GM19238 (cell line): Measurements from ENCODE around the gene PKN3.
"Not testable (repeated sequence)": the region's sequence is repeated elsewhere in the genome, so short reads cannot be mapped to it uniquely, and the experiment has no call there.

Experiments
- DNase-seq: peaks from one replicate; pipeline ENCODE4 v3.0.0; 2011; ENCODE audit warnings: low spot score; ENCODE audit not compliant: insufficient read length

PKN3 gene

DNA sequence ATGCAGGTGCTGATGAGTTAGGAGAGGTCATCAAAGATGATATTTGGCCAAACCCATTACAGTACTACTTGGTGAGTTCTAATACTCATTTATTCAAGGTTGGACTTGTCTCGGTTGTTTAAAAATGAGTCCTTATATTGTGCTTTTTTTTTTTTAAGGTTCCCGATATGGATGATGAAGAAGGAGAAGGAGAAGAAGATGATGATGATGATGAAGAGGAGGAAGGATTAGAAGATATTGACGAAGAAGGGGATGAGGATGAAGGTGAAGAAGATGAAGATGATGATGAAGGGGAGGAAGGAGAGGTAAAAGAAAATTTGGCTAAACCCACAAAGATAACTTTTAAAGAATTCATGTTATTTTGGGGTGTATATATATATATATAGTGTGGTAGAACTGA is 8.6 kb upstream of the PKN3 start:
- DNase-seq = not testable (repeated sequence)

DNA sequence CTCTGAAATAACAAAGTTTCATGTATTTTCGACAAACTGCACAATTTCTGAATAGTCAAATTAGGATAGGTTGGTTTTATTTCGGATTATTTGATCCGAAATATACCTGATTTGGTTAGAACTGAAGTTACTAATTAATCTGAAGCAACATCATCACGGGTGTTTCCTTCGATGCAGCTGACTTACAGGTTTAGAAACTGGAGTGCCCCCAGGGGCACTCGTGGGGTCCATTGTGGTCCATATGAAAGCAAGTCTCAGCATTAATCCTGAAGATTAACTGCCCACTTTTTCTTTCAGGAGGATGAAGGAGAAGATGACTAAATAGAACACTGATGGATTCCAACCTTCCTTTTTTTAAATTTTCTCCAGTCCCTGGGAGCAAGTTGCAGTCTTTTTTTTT is 8.0 kb upstream of the PKN3 start:
- DNase-seq = no peak

DNA sequence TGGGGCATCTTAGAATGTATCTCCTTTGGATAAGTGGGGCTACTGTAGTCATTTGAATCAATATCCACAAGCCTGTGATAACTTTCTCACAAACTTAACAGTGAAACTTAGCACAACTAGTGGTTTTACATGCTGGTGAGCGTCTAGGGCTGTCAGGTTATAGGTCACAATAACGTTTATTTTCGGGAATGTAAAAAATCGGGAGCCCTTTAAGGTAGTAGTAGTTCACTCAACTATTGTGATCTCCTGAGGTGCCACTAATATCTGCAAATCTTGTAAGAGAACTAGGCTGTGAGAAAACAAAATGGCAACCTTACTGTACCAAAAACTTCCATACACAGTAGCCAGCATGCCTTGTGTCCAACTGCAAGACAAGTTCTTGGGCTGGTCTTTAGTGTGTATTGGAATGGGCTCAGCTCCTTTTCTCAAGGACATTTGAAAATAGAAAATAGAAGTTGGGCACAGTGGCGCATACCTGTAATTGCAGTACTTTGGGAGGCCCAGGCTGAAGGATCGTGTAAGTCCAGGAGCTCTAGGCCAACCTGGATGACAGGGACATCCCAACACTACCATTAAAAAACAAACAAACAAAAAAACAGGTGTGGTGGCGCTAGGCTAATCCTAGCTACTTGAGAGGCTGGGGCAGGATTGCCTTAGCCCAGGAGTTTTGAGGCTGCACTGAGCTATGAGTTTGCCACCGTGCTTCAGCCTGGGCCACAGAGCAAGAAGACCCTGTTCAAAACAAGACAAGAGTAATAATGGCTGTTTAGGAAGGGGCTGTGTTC is 5.2 kb upstream of the PKN3 start:
- no peak for DNase-seq

DNA sequence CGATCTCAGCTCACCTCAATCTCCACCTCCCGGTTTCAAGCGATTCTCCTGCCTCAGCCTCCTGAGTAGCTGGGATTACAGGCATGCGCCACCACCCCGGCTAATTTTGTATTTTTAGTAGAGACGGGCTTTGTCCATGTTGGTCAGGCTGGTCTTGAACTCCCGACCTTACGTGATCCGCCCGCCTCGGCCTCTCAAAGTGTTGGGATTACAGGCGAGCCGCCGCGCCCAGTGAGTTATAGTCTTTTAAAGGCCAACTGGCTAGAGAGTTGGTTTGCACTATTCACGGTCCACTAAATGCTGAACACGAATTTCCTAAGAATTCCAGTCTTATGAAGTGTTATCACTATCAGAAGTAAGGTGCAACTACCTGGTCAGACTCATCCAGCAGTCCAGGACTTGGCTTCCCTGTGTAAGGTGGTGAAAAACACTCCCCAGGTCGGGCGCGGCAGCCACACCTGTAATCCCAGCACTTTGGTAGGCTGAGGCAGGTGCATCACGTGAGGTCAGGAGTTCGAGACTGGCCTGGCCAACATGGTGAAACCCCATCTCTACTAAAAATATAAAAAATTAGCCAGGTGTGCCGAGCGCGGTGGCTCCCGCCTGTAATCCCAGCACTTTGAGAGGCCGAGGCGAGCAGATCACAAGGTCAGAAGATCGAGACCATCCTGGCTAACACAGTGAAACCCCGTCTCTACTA is 3.1 kb upstream of the PKN3 start:
- not testable (repeated sequence) for DNase-seq

DNA sequence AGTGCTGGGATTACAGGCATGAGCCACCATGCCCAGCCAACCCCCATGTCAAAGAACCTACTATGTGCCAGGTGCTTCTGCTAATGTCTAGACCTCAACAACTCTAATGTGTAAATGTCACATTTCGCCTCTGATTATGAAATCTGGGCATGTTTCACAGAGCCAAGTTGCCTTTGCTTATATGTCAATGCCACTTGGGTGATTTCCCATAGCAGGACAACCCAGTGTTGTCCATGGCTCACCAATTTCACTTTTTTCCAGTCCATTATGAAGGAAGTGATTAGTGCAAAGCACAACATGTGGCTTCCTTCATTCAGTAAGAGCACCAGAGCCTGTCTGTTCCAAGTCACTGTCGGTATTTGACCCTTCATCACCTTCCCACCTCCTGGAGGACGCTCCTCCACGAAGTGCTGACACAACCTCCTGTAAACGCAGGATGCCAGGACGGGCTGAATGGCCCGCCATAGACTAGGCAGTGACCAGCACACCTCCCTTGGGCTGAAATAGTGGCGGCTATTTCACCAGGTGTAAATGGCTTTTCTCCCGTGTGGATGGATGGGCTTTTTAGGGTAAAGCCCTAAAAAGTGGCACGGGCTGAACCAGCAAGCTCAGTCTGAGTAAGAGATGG is 962 bp upstream of the PKN3 start:
- no peak for DNase-seq

DNA sequence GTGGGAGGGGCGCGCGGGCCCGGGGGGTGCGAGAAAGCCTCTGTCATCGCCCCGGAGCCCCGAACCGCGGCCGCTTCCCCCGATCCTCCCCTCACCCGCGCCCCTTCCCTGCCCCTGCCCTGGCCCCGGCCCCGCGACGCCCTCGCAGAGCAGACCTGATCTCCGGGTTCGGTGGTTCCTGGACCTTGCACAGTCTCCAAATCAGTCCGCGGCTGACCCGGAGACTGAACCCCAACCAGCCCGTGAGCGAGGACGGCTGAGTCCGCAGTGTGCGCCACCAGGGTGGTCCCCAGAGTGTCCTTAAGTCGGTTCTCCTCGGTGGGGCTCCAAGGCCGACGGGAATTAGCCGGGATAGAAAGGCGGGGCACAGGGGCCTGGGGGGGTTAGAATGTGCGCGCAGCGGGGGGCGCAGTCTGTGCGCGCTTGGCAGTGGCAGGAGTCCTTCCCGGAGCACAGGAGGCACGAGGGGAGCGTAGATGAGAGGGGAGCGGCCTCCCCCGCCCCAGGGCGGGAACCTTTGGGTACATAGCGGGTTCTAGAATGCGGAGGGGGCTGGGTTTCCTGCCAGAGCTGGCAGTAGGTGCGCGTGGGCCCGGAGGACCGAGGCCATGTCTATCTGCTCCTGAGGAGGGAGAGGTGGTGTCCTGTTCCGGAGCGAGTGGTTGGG is 779 bp downstream of the PKN3 start:
- no peak for DNase-seq

DNA sequence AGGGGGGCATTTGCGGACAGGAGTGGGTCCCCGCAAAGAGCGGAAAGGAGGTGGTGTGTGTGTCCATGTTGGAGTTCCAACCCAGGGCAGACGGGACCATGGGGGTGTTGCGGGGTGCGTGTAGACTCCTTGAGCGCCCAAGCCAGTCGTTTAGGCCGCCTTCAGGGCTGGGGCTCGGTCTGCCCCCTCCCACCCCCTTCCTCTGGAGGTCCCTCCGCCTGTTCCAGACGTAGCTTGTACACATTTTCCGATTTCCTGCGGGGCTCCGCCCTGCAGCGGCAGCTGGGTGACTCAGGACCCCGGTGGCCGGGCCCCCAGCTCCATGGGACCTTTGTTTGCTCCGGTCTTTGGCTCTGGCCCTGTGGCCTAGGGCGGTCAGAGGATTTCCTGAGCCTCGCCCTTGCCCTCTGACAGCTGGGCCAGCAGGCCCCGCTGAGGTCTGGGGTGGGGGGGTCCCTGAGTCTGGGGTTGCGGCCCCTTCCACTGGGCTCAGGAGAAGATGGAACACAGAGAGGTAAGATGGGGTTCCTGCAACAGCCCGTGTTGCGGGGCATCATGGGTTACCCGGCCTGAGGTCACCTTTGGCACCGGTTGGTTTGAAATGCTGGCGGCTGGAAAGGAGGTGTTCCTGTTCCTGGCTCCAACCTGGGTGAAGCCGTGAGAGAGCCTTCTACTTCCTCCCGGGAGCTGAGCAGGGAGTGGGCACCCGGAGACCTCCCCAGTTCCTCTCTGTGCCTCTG is 1.5 kb downstream of the PKN3 start:
- no peak for DNase-seq

DNA sequence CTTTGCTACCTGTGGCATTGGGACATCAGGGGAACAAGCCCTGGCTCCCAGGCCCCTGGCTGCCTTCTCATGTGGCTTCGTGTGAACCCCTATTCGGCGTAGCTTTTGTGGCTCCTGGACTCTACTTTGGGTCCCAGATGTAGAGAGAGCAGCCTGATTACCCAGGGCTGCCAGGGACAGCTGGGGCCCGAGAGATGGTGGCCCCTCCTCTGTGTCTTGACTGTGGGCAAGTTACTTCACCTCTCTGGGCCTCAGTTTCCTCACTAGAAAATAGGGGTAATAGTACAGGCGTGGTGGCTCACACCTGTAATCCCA is 2.0 kb downstream of the PKN3 start:
- no peak for DNase-seq

DNA sequence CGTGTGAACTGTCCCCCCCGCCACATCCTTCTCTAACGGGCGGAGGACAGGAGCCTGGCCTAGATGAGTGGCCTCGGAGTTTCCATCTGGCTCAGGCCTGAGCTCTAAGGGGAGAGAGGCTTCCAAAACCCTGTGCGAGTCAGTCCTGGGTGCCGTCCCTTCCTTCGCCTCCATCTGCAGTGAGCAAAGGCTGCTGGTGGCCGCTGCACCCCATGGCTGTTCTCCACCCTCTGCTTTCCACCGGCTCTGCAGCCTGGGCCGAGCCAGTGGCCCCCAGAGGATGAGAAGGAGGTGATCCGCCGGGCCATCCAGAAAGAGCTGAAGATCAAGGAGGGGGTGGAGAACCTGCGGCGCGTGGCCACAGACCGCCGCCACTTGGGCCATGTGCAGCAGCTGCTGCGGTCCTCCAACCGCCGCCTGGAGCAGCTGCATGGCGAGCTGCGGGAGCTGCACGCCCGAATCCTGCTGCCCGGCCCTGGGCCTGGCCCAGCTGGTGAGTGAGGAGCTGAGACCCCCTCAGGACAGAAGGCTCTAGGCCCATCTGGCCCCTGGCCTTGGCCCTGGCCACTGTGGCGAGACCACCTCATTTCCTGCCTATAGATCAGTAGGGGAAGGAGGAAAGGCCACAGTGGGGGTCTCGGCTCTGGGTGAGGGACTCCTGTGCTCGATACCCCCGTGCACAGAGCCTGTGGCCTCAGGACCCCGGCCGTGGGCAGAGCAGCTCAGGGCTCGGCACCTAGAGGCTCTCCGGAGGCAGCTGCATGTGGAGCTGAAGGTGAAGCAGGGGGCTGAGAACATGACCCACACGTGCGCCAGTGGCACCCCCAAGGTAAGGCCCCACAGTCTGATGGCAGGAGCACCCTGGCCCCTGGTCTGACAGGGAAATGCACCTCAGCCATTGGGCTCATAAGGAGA is 3.0 kb downstream of the PKN3 start:
- no peak for DNase-seq

DNA sequence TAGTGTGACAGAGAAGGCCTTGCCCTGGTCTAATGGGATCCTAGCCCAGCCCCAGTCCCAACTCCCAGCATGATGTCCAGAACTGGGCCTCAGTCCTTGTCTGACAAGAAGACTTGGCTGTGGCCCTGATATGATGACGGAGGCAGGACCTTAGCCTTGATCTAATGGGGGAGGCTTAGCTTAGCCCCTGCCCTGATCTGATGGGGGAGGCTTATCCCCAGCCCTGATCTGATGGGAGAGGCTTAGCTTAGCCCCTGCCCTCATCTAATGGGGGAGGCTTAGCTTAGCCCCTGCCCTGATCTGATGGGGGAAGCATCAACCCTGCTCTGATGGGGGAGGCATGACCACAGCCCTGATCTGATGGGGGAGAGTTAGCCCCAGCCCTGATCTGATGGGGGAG is 3.7 kb downstream of the PKN3 start:
- no peak for DNase-seq

DNA sequence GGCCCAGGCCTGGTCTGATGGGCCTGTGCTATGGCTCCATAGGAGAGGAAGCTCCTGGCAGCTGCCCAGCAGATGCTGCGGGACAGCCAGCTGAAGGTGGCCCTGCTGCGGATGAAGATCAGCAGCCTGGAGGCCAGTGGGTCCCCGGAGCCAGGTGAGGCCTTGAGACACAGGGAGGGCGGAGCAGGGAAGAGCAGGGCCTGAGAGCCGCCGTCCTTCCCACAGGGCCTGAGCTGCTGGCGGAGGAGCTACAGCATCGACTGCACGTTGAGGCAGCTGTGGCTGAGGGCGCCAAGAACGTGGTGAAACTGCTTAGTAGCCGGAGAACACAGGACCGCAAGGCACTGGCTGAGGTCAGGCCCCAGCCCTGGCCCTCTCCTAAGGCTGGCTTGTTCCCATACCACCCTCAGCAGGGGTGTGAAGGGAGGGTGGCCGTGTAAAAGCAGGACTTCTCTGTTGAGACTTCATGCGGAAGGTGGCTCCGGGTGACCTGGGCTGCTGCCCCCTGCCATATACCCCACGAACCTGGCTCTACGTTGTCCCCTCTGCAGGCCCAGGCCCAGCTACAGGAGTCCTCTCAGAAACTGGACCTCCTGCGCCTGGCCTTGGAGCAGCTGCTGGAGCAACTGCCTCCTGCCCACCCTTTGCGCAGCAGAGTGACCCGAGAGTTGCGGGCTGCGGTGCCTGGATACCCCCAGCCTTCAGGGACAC is 4.5 kb downstream of the PKN3 start:
- DNase-seq = no peak

DNA sequence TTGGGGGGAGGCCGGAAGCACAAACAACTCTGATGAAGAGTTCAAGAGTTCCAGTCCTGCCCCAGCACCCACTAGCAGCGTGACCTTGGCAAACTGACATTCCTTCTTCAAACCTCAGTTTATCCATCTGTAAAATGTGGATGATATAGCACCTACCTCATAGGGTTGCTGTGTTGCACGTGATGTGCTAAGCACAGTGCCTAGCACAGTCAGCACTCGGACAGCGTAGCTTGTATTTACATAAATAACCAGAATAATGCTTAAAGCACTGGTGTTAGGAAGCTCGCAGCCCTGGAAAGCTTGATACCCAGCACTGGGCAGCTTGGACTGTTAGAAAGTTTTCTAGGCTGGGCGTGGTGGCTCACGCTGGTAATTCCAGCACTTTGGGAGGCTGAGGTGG is 5.1 kb downstream of the PKN3 start:
- DNase-seq = no peak

DNA sequence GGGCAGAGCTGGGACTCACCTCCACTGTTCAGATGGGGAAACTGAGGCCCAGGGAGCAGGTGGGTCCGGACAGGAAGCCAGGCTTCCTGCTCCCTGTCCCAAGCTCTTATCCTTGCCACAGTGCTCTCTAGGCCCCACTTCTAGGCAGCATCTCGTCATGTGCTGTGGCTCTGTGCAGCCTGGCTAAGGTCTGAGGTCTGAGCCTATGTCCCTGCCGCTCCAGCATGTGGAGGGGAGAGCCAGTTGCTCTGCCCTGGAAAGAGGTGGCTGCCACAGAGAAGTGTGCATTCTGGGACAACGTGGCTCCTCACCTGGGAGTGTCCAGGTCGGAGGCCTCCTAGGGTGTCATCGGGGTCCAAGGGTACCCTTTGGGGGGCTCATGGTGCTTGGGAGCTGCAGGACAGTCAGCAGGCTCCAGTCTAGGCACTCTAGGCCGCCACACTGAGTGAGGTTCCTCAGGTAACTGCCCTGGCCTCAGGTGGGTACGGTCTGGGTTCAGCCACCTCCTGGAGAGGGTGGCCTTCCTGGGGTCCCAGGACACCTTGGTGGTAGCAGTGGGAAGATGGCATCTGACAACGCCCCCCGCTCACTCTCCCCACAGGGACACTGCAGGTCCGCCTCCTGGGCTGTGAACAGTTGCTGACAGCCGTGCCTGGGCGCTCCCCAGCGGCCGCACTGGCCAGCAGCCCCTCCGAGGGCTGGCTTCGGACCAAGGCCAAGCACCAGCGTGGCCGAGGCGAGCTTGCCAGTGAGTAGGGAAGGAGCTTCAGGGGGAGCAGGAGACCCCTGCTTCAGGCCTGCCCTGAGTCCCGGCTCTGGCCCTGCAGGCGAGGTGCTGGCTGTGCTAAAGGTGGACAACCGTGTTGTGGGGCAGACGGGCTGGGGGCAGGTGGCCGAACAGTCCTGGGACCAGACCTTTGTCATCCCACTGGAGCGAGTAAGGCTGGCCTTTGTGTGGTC is 10.4 kb downstream of the PKN3 start:
- DNase-seq = no peak

DNA sequence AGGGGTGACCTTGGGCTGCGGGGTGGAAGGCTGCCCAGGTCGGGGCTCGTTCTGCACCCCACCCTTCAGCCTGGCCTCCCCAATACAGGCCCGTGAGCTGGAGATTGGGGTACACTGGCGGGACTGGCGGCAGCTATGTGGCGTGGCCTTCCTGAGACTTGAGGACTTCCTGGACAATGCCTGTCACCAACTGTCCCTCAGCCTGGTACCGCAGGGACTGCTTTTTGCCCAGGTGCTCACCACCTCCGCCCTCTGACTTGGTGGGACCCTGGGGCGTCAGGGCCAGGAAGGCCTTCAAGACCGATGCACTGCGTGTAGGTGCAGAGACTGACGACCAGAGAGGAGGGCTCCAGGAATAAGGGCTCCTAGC is 11.1 kb downstream of the PKN3 start:
- DNase-seq = no peak

DNA sequence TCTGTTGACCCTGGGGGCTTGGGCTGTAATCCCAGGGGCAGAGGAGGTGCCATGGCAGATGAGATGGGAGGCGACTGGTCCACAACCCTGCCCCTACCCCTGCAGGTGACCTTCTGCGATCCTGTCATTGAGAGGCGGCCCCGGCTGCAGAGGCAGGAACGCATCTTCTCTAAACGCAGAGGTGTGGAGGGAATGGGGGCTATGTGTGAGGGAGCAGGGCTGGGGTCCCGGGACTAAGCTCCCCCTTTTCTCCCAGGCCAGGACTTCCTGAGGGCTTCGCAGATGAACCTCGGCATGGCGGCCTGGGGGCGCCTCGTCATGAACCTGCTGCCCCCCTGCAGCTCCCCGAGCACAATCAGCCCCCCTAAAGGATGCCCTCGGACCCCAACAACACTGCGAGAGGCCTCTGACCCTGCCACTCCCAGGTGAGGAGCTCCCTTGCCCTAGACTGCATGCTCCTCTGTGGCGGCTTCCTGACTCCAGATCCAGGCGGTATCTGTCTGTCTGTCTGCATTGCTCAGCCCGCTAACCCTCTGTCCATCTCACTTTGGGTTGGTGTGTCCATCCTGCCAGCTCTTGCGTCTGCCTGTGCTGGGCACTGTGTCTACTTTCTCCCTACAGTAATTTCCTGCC is 11.8 kb downstream of the PKN3 start:
- no peak for DNase-seq

DNA sequence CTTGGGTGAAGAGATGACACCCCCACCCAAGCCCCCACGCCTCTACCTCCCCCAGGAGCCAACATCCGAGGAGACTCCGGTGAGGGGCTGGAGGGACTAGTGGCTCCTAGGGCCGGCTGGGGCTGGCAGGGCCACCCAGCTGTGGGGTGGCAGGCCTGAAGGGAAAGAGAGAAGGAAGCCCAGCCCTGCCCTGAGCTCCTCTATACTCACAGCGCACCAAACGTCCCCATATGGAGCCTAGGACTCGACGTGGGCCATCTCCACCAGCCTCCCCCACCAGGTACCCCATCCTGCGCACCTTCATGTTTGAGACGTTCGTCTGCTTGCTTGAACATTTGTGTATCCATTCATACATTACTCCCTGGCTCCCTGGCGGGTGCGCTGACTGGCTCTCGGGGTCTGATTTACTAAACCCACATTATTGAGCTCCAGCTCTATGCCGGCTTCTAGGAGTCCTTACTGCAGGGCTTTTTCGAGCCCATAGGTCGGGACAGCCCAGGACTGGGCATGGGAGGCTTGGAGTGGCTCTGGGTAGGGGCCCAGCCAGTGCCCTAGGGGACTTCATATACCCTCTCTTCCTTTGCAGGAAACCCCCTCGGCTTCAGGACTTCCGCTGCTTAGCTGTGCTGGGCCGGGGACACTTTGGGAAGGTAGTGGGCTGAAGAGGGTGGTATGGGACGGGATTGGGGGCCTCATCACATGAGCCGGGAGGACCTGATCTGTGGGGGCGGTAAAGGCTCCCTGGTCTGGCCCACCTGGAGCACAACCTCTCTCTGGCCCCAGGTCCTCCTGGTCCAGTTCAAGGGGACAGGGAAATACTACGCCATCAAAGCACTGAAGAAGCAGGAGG is 12.5 kb downstream of the PKN3 start:
- DNase-seq = no peak

DNA sequence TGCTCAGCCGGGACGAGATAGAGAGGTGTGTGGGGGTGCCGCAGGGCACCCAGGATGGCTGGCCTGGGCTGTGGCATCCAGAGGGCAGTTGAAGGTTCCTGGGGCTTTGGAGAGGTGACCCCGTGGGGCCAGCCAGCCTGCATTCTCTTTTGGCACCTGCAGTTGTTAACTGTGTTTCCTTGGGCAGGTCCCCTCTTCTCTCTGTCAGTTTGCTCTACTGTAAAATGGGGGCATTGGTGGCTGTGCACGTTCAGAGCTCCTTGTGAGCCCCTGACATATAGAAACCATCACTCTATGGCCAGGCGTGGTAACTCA is 13.1 kb downstream of the PKN3 start:
- no peak for DNase-seq
